Measurements from ENCODE around the gene OGFOD3.

DNA sequence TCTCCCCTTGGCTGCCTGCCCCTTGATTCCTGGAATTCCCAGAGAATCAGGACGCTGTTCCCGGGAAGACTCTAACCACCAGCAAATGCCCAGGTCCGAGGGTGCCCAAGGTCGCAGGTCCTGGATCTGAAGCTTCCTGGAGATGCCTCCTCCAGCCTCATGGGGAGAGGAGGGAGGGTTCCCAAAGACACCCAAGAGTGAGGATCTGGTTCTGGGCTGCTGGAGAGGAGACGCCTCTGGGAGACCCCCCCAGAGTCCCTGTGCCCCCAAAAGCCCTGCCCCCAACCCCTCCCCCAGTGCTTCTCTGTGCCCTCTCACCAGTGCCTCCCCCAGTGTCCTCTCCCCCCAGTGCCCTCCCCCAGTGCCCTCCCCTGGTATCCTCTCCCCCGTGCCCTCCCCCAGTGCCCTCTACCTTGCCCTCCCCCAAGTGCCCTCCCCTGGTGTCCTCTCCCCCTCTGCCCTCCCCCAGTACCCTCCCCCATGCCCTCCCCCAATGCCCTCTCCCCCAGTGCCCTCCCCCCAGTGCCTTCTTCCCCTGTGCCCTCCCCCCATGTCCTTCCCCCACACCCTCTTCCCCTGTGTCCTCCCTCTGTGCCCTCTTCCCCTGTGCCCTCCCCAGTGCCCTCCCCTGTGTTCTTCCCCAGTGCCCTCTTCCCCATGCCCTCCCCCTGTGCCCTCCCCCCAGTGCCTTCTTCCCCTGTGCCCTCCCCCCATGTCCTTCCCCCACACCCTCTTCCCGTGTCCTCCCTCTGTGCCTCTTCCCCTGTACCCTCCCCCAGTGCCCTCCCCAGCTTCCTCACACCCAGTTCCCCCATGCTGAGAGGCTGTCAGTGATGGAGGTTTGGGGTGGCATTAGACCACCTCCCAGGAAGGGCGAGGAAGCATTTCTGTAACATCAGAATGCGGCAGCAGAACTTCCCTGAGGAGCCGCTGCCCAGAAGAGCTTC is 78.5 kb downstream of the OGFOD3 start:
- no peak for TF ChIP-seq EZH2 (IDR thresholded peaks at IDR 0.05; ENCODE audit: insufficient read depth, poor library complexity, severe bottlenecking)
- no peak for TF ChIP-seq EZH2phosphoT487 (IDR thresholded peaks at IDR 0.05; ENCODE audit: insufficient read depth, low read depth)

Data from GM23248 (cell line).